Ramos (cell line): ENCODE measurements around the gene UHRF2.
"Not testable (repeated sequence)": the region's sequence is repeated elsewhere in the genome, so short reads cannot be mapped to it uniquely, and the experiment has no call there.

ENCODE experiments used
- in situ Hi-C: fragments of 300-500 bp; cut with MboI; formaldehyde crosslinking; loops from one replicate; pipeline ENCODE4 v1.14.3; 2022; ENCODE audit warnings: low sequenced_read_pairs; ENCODE audit not compliant: unreplicated experiment

UHRF2 gene, protein sequence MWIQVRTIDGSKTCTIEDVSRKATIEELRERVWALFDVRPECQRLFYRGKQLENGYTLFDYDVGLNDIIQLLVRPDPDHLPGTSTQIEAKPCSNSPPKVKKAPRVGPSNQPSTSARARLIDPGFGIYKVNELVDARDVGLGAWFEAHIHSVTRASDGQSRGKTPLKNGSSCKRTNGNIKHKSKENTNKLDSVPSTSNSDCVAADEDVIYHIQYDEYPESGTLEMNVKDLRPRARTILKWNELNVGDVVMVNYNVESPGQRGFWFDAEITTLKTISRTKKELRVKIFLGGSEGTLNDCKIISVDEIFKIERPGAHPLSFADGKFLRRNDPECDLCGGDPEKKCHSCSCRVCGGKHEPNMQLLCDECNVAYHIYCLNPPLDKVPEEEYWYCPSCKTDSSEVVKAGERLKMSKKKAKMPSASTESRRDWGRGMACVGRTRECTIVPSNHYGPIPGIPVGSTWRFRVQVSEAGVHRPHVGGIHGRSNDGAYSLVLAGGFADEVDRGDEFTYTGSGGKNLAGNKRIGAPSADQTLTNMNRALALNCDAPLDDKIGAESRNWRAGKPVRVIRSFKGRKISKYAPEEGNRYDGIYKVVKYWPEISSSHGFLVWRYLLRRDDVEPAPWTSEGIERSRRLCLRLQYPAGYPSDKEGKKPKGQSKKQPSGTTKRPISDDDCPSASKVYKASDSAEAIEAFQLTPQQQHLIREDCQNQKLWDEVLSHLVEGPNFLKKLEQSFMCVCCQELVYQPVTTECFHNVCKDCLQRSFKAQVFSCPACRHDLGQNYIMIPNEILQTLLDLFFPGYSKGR

DNA sequence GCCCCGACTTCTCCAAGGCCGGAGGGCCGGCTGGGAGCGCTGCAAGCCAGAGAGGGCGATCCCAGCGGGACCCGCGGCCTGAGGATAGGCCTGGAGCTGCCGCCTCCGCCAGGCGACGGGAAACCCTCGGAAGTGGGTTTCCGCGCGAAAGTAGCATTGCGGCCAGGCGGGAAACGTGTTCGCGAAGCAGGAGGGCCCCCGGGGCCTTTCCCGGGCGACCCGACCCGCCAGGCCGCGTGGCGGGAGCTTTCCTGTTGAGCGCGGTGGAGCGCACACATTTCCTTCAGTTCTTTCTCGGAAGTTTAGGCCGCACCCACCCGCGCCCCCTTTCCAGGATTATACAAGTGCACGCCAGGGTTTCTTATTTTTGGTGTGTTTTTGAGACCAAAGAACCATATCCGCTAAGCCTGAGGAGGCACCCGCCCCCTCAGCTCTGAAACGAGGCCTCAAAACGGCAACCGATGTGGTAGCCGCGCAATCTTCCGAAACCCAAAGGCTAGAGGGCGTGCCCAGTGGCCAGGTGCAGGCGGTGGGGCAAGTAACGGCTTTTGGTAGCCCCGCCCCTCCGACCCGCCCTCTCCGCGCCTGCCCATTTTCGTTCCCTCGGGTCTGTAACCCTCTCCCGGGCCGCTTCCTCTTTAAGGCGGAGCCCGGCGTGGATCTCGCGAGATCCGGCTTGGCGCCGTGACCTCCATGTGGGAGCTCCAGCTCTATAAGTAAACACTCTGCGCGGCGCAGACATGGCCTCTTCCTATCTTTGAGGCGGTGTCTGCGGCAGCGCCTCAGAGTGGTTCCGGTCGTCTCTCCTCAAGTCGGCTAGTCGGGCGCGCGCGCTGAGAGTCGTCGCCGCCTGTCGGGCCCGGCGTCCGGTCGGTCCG lies at the start of gene UHRF2:
Gene UHRF2, plus strand, starts transcription at position 713 of the 878 bp plus-strand sequence. CDS start 292 bp downstream, outside the sequence.
- in situ Hi-C loops: no loop called here

DNA sequence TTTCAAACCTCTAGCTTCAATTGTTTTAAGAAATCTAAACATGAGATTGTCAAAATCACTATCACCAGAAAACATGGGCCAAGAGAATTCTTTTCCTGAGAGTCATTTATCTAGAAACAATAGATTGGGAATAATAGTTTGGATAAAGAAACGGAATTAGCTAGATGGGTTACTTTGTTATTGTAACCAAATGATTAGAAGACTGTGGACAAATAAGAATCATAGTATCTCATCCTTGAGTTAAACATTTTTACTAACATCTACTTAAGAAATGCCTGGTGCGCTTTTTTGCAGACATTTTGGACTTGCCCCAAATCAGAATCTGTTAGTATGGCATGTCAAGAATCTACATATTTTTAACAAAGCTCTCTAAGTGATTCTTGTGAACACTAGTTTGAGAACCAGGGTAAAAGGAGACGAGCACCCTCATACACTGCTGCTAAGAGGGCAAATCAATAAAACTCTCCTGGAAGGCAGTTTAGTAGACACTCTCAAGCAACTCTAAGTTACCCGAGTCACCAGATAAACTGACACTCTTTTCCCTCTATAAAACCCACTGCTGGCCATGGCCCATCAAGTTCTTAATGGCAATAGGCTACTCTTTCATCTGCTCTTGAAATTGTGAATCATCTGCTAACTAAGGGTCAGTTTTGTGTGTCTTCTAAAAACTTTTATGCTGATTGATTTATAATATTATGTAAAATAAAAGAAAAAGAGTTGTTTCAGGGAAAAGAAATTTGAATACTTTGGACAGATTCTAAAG lies 45.7 kb upstream of the UHRF2 start:
- in situ Hi-C loops: no loop called here

DNA sequence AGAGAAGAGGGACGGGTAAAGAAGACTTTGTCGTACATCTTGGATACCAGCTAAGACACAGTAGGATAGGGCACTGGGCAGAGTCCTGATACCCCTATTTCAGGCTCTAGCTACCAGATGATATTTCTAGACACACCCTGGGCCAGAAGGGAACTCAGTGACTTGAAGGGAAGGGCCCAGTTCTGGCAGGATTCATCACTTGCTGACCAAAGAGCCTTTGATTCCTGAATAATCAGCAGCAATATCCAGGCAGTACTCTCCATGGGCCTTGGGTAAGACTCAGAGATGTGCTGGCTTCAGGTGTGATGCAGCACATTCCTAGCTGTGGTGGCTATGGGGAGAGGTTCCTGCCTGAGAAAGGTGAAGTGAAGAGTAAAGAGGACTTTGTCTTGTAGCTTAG lies 44.2 kb upstream of the UHRF2 start:
- in situ Hi-C loops: no loop called here

DNA sequence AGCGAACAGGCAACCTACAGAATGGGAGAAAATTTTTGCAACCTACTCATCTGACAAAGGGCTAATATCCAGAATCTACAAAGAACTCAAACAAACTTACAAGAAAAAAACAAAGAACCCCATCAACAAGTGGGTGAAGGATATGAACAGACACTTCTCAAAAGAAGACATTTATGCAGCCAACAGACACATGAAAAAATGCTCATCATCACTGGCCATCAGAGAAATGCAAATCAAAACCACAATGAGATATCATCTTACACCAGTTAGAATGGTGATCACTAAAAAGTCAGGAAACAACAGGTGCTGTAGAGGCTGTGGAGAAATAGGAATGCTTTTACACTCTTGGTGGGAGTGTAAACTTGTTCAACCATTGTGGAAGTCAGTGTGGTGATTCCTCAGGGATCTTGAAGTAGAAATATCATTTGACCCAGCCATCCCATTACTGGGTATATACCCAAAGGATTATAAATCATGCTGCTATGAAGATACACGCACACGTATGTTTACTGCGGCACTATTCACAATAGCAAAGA lies 31.5 kb upstream of the UHRF2 start:
- in situ Hi-C loops: not testable (repeated sequence)

DNA sequence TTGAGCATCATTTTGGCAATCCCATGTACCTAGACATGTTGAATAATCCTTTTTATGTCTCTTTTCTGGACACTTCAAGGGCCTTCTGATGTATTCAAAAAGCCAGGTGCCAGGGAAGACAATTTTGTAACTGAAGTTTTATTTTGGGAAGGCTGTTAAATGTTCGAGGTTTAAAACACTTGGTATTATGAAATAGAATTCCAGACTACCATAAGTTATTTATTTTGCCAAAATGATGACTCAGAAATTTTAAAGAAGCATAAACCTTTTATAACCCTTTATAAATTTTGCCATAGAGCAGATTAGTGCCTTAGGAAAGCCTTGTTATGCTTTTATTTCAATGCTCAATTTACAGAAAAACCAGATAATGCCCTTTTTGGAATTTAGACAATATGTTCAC lies 30.3 kb upstream of the UHRF2 start:
- in situ Hi-C loops: no loop called here

DNA sequence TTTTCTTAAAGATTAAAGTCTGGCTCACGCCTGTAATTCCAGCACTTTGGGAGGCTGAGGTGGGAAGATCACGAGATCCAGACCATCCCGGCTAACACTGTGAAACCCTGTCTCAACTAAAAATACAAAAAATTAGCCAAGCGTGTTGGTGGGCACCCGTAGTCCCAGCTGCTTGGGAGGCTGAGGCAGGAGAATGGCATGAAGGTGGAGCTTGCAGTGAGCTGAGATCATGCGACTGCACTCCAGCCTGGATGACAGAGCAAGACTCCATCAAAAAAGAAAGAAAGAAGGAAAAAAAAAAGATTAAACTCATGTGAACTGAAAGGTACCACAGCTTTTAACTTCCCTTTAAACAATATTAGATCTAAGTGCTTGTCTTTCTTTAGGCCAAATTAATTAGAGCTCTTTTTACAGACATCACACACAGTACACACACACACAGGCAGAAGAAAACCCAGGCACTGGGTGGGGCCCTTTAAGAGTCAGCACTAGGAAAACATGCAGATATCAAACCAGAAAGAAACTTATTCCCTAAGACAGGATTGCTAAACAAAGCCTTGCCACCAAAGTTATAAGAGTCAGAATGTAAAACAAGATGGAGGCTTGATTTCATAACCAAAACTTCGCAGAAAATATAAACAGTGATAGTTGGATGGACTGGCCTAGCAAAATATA lies 29.3 kb upstream of the UHRF2 start:
- in situ Hi-C loops: no loop called here

DNA sequence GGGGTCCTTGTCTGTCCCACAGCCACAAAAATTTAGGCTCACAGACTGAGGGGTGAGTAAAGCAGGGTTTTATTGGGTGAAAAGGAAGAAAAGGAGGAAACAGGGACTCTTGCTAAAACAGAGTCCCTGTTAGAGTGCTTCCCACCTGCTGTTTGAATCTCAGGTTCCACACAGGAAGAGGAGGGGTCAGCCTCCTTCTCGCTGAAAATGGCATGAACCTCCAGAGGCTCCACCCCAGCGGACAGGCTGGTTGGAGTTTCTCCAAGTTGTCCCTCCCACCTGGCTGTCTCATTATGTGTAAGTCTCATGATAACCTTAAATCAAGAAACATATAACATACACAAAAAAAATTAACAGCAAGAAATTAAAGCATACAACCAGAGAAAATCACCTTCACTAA lies 28.3 kb upstream of the UHRF2 start:
- in situ Hi-C loops: no loop called here

DNA sequence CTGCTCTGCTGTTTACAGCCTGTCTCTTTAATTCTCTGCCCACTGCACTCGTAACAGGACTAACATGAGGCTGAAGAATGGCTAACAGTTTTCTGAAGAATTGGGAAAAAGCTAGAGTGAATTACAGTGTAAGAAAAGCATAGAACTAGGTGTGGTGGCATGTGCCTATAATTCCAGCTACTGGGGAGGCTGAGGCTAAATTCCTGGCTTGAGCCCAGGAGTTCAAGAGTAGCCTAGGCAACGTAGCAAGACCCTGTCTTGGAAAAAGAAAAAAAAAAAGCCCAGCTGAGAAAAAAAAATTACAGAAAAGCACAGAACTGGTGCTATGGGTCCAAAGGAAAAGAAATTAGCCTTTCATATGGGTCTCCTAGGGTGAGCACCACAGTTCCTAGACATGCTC lies 13.9 kb upstream of the UHRF2 start:
- in situ Hi-C loops: no loop called here

DNA sequence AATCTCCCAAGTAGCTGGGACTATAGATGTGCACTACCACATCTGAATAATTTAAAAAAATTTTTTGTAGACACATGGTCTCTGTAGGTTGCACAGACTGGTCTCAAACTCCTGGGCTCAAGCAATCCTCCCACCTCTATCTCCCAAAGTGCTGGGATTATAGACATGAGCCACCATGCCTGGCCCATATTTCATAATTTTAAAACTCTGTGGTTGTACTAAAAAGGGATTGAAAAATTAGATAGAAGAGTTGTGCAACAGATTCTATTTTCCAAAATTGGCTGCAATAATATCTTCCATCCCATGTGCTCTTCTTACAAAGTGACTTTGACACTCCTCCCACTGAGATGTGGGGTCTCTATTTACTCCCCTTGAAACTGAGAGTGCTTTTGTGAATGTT lies 7.6 kb upstream of the UHRF2 start:
- in situ Hi-C loops: no loop called here

DNA sequence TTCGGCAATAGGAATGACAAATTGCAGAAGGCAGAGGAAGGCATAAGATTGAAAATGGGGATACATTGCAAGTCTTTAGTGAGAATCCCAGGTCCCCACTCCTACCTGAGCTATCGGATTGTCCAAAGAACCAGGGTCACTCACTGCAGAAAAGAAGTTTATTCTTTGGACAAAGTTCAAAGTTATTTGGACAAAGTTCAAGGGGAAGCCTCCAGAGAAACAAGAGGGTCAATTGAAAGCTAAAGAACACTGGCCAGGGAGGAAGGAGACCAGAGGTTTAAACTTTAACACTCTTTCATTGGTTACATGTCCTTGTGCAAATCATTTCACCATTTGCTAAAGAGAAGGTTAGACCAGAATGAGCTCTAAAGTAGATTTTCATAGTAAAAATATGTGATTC lies 5.2 kb upstream of the UHRF2 start:
- in situ Hi-C loops: no loop called here

DNA sequence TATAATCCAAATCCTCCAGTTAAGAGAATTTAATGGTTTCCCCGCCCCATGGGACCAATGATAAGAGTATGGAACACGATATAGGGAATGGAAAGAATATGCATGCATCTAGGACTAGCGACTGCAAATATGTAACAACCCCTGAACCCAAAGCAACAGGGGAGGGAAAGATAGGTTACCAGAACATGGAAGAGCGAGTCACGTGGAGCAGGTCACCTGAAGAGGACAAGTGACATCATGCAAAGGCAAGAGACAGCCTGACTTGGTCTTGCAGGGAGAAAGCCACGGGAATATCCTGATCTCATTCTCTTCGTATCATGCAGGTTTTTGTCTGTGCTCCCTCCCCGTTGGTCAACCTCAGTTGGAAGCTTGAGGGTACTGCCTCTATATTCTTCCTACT lies 4.7 kb upstream of the UHRF2 start:
- in situ Hi-C loops: no loop called here

DNA sequence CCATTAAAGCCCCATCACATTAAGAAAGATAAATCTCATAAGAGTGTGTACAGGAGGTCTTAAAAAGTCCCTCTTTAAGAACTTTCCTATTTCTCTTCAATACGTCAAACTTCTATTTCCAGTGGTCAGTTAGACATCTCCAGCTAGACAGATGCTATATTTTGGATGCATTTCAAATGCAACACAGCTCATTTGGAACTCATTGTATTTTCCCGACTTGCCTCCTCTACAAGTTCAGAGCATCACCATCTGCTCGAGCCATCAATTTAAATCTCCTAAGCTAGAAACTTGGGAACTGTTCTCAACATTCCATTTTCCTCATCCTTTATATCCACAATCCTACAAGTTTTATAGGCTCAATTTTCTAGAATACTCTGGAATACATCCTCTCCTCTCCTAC lies 3.2 kb upstream of the UHRF2 start:
- in situ Hi-C loops: no loop called here

DNA sequence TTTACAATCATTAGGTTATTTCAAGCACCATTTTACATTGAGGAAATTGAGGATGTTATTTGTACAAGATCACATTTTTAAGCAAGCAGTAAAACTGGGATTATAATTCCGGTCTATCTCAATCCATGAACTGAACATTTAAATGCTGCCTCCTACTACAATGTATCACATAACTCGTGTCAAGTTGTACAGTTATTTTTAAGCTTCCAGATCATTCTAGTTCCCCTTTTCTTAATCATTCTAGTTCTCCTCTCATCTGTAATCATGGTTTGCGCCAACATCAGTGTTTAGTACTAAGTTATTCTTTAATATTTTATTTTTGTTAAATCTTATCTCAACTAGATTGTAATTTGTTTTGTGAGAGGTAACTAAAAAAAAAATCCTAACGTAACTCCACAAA lies 2.4 kb upstream of the UHRF2 start:
- in situ Hi-C loops: no loop called here

DNA sequence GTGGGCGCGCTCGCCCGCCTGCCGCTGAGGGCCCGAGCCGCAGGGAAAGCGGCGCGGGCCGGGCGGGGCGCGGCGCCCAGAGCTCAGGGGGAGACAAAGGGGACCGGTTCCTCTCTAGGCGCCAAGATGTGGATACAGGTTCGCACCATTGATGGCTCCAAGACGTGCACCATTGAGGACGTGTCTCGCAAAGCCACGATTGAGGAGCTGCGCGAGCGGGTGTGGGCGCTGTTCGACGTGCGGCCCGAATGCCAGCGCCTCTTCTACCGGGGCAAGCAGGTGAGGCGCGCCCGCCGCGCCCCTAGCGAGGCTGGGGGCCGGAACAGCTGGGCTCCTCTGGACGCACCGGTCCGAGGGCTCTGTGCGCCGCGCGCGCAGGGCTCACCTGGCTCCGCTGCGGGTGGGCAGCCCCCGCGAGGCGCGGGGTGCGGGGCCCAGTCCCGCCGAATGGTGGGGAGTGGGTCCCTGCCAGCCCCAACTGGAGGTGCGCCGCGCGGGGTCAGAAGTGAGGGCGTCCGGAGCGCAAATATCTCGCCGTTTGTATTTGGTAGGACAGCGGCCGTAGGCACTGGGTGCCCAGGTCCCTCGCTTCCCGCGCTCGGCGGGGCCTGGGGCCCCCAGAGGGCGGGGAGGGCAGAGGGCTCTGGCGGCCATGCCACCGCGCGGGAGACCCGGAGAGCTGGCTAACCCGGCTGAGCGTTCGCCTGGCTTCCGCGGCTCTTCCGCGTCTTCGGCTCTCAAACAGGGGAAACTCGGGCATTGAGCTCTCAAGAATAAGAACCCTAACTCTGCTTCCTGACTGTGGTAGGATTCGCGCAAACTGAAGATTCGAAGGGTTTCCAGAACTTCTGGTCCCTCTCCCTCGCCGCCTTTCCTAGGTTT lies 607 bp downstream of the UHRF2 start:
- in situ Hi-C loops: no loop called here

DNA sequence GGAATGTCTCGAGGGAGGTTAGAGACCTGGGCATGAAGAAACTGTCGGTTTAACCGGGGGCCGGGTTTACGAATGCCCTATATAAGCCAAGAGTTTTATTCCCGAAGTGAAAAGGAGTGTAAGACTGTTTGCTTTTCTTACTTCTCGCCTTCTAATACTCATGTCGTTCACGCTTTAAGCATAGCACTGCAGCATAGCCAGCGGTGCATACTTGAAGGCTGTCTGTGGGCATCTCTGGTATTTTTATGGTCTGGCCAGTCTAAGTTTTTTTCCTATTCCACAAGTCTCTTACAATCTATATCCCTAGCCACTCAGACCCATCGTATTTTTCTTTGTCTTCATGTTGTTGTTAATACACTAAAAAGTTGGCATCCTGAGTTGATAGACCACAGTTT lies 1.2 kb downstream of the UHRF2 start:
- in situ Hi-C loops: no loop called here

DNA sequence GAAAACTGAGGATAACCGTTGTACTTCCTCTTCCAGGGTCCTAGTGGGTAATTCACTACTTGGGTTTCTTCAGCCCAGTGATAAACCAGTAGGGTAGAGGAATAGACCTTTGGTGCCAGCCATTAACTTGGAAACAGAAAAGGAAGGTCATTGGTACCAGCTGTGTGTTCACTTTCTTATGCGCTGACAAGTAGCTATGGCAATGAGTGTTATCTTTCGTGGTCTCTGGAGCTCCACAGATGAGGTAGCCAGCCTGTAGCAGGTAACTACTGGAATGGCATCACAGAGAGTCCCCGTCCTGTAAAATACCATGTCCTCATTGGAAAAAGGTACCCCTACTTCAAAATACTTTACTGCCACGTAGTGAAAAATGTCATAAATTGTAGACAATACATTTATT lies 2.3 kb downstream of the UHRF2 start:
- in situ Hi-C loops: no loop called here

DNA sequence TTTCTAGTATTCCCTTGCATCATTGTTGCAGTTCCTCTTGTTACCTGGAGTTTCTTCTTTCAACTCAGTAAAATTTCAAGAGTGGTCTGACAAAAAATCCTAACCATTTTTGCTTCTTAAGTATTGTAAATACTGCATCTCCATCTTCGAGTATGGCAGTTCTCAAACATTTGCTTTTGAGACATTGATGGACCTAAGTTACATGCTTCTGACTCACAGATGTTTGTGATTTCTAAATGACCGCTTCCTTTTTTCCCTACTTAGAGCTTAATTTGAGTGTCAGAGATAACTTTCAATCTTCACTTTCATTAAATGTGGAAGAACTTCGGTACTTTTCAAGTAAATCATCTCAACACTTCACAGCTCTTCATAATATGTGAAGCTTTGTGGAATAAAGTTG lies 4.2 kb downstream of the UHRF2 start:
- in situ Hi-C loops: no loop called here

DNA sequence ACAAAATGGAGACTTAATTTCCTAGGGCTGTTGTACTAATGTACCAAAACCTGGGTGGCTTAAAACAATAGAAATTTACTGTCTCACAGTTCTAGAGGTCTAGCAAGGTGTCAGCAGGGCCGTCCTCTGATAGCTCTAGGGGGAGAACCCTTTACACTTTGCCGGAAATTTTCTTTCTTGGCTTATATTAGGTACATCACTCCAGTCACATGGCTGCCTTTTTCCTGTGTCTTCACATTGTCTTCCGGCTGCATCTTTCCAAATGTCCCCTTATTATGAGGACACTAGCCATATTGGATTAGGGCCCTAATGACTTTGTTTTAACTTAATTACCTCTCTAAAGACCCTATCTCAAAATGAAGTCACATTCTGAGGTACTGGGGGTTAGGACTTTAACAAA lies 5.8 kb downstream of the UHRF2 start:
- in situ Hi-C loops: no loop called here
